Skeletal muscle tissue (tissue), 4 donors: ENCODE results near the gene GLI3. TPM values are rescaled to one million over a fixed set of nuclear protein-coding genes. Genes with fewer than 3 reads are reported as not detected.
A peak's percentile ranks its signal among the peaks of the same experiment; 100 is the strongest.

Experiments
- H3K27ac ChIP-seq: one replicate; pipeline ENCODE4 v1.7.0; 2013; ENCODE audit warnings: mild to moderate bottlenecking, low read depth, low read length, inconsistent platforms
- H3K27me3 ChIP-seq, 3 donors: one replicate each; pipeline ENCODE4 v1.7.0; 2013; ENCODE audit warnings: low read length in 3 of 3; ENCODE audit not compliant: control insufficient read depth in 3 of 3, insufficient read depth in 3 of 3
- H3K36me3 ChIP-seq, 3 donors: one replicate each; pipeline ENCODE4 v1.7.0; 2013; ENCODE audit warnings: low read length in 3 of 3; ENCODE audit not compliant: control insufficient read depth in 3 of 3, insufficient read depth in 3 of 3
- H3K4me1 ChIP-seq, 3 donors: one replicate each; pipeline ENCODE4 v1.7.0; 2013; ENCODE audit warnings: low read length in 3 of 3, mild to moderate bottlenecking in 3 of 3; ENCODE audit not compliant: control insufficient read depth in 3 of 3, insufficient read depth in 3 of 3
- H3K4me3 ChIP-seq, 3 donors: one replicate each; pipeline ENCODE4 v1.7.0; 2013; ENCODE audit warnings: low read length in 3 of 3
- H3K9ac ChIP-seq, 3 donors: one replicate each; pipeline ENCODE4 v1.7.0; 2013; ENCODE audit warnings: low read length in 3 of 3, mild to moderate bottlenecking in 3 of 3, moderate library complexity in 2 of 3, low read depth in 1 of 3
- H3K9me3 ChIP-seq, 3 donors: one replicate each; pipeline ENCODE4 v1.7.0; 2013; ENCODE audit warnings: low read length in 3 of 3; ENCODE audit not compliant: control insufficient read depth in 3 of 3
- total RNA-seq: library from RNA; depleted of rRNA; stranded (reverse); fragments of >200 nt; gene quantifications from one replicate; pipeline ENCODE4 v1.2.3, GENCODE V29; 2014
- donor health status: Osteomylitis.

The GLI3 gene
- total RNA-seq, 1 donor from 2014 or later, result 13.6 TPM

DNA sequence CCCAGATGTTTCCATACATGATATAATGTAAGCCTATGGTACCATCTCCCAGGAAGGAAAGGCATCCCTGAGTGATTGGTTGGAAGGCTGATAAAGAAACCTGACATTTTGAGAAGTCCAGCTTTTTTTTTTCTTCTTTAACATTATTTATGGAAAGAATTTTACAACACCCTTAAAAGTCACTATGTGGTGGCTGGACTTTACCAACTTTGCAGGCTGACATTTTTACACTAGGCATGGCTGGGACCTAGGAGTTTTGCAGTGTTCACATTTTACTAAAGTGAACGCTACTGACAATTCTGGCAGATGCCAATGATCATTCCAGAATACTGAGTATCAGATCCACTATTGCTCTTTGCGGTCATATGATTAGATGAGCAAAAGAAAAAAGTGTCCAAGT, 239.9 kb downstream of the GLI3 start:
- no peaks in the 10 kb centered on the region for H3K27me3 ChIP-seq
- peaks cover 0 to 4% (median 3%) of the 10 kb centered on the region in 3 donors for H3K4me1 ChIP-seq
- H3K36me3 ChIP-seq, result no peaks in the 10 kb centered on the region
- no peak overlapping the region for H3K27ac ChIP-seq
- H3K9ac ChIP-seq, result no peak overlapping the region
- no peaks in the 10 kb centered on the region for H3K9me3 ChIP-seq
- H3K4me3 ChIP-seq, result no peak overlapping the region

DNA sequence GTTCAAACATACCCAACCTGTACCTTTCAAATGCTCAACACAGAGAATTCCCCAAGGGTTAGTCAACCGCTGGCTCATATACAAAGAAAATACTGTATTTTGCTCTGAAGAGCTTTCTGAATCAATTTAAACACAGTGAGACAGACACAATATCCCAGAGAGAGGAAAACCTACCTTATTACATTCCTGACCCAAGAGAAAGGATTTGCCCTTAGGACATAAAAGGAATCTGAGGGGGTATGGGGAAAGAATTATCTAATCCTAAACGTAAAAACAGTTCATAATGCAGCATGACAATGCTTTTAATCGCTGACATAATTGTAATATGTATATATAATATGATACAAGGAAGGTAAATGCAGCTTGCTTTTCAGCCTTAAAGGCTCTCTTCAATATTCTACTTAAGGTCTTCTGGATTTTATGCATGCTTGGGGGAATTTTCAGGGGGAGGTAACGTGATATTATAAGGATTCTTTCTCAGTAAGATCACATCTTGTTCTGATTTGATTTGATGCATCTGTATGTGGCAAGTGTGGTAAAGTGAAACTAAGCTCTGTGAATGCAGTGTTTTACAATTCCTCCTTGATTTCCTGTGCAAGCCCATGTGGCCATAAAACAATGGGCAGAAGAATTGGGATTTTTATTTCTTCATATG, 240.5 kb downstream of the GLI3 start:
- Histone ChIP-seq H3K27ac (no peak overlapping the region), H3K9me3 (no peaks in the 10 kb centered on the region), H3K9ac (no peak overlapping the region), H3K27me3 (no peaks in the 10 kb centered on the region), H3K4me1 (peaks cover 0 to 4% (median 3%) of the 10 kb centered on the region in 3 donors), H3K4me3 (no peak overlapping the region), H3K36me3 (no peaks in the 10 kb centered on the region)

DNA sequence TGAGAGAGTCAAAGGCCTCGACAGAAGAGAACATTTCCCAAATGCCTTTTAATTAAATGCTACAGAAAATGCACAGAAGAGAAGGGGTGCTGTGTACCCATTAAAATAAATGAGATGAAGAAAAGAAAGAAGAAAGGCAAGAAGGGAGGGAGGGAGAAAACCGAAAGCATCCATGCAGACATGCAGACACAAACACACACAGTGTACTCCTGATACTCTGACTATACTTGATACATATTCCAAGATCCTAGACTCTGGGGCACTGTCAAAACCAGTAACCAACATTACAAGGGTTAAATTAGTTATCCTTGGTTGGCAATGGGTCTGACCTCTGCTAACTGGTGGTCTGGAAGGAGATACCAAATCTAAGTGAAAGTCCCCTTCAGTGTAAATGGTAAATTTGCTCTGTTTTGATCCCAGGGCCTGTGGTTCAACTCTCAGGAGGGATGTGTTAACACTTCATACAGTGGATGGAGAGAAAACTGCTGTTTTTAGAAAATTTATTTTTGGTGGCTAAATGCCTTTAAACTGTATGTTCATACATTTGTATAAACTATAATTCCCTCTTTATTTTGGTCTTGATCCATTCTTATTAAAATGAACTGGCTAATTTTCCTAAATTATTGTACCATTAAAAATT, 241.3 kb downstream of the GLI3 start:
- Histone ChIP-seq H3K27me3 (no peaks in the 10 kb centered on the region), H3K4me1 (peaks cover 4 to 5% (median 4%) of the 10 kb centered on the region in 3 donors), H3K9ac (no peak overlapping the region), H3K27ac (no peak overlapping the region), H3K9me3 (no peaks in the 10 kb centered on the region), H3K36me3 (no peaks in the 10 kb centered on the region), H3K4me3 (no peak overlapping the region)

DNA sequence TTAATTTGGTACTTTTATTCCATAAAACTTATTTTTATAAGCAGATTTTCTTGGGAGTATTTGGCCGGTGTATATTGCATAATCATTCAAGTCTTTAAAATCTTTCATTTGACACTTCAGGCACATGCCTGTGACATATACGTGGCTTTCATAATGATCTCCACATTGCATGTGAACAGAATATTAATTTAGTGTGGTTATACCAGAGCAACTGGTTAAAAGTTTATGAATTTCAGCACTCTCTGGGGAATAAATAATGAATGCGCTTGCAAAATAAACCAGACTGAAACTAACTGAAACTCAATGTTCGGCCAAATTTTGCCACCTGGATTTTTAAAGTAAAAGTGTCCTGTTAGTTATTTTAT, 242.3 kb downstream of the GLI3 start:
- no peaks in the 10 kb centered on the region for H3K36me3 ChIP-seq
- no peak overlapping the region for H3K27ac ChIP-seq

DNA sequence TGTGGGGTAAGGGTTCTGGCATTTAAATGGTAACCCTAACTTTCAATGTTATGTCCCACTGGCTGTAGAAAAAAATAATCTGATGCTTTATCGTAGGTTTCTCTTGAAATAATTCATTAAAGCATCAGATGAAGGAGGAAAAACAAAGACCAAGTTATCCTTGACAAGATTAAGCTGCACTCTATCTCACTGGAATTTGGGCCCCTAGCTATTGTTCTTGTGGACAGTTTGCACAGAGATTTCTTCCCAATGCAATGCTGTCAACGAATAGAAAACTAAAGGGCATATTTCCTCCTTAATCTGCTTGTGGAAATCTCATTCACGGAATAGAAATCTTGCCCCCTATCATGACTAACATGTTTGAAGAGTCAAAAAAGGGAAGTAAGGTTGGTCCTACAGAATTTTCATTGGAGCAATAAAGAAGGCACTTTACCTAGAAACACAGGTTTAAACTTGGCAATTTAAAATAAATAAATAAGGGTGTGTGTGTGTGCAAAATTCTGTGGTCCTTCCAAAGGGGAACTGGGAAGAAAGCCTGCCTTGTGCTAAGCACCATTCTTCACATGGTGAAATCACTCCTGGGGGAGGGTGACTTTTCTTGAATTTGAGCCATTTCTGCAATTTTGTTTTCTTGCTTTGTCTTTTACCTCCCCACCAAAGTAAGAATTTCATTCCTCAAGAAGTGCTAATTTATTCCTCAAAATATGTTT, 242.8 kb downstream of the GLI3 start:
- Histone ChIP-seq H3K27me3 (no peaks in the 10 kb centered on the region), H3K4me3 (no peak overlapping the region), H3K27ac (no peak overlapping the region), H3K4me1 (peaks cover 6% of the 10 kb centered on the region in 3 donors), H3K36me3 (no peaks in the 10 kb centered on the region), H3K9ac (no peak overlapping the region), H3K9me3 (no peaks in the 10 kb centered on the region)

More for the DNA sequence above, 242.3 kb downstream of the GLI3 start:
- no peaks in the 10 kb centered on the region for H3K27me3 ChIP-seq
- no peak overlapping the region for H3K9ac ChIP-seq
- peaks cover 6% of the 10 kb centered on the region in 3 donors for H3K4me1 ChIP-seq
- no peaks in the 10 kb centered on the region for H3K9me3 ChIP-seq
- H3K4me3 ChIP-seq, result no peak overlapping the region

DNA sequence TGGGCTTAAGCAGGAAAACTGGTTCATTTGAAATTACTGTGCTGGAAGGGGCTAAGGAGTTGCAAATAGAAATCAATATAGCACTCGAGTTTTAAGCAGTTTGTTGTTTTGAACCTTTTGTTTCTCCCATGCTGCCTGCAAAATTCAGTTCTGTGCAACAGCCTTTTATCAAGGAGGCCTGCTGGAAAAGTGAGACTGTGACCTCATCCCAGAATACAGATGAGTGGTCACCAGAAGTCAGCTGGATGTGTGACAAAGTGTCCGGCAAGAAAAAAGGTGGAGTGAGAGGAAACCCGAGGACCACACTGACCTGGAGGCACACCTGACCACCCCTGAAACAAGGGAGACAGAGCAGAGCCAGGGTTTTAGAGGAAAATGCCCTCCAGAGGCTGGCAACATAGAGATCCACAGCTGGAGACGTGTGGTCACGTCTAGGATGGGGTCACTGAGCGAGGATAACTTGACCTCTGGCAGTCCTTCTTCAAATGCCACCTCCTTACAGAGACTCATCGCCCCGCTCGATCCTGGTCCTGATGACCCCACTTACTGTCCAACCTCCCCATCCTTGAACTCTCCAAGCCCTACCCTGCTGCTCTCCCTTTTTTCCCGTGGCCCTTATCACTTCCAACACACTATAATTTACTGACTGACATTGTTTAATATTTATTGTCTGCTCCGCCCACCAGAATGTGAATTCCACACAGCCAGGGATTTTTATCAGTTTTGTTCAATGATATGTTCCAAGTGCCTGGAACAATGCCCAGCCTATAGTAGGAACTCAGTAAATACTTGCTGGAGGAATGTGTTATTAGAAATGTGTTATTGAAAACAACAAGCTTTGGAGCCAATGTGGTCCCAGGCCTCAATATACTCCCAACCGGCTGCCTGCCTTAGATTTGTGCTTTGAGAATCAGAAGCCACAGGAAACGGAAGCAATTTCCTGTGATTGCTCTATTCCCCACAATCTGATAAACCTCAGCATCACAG, 243.8 kb downstream of the GLI3 start:
- Histone ChIP-seq H3K9ac (no peak overlapping the region), H3K27me3 (no peaks in the 10 kb centered on the region), H3K27ac (no peak overlapping the region), H3K9me3 (no peaks in the 10 kb centered on the region), H3K4me3 (no peak overlapping the region), H3K36me3 (no peaks in the 10 kb centered on the region), H3K4me1 (peaks cover 6% of the 10 kb centered on the region in 3 donors)

DNA sequence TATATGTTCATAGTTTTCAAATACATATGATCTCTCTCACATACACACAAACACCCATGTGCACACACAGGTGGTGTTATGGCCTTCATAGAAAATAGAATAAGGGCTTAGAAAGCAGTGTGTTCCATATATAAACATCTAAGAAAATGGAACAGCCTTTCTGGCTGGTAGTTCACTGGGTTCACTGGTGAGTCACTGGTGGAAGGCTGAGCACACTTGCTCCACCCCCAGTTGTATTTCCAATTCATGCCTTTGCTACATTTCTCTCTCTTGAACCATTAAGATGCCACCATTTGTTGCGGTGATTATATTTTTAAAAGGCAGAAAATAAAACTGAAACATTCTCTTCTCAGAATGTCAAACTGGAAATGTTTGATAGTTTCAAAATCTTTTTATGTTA, 252.1 kb downstream of the GLI3 start:
- no peak overlapping the region for H3K9ac ChIP-seq
- peaks cover 12 to 22% (median 22%) of the 10 kb centered on the region in 3 donors for H3K4me1 ChIP-seq
- no peaks in the 10 kb centered on the region for H3K9me3 ChIP-seq
- no peak overlapping the region for H3K4me3 ChIP-seq
- no peaks in the 10 kb centered on the region for H3K27me3 ChIP-seq
- H3K36me3 ChIP-seq, result no peaks in the 10 kb centered on the region
- no peak overlapping the region for H3K27ac ChIP-seq

DNA sequence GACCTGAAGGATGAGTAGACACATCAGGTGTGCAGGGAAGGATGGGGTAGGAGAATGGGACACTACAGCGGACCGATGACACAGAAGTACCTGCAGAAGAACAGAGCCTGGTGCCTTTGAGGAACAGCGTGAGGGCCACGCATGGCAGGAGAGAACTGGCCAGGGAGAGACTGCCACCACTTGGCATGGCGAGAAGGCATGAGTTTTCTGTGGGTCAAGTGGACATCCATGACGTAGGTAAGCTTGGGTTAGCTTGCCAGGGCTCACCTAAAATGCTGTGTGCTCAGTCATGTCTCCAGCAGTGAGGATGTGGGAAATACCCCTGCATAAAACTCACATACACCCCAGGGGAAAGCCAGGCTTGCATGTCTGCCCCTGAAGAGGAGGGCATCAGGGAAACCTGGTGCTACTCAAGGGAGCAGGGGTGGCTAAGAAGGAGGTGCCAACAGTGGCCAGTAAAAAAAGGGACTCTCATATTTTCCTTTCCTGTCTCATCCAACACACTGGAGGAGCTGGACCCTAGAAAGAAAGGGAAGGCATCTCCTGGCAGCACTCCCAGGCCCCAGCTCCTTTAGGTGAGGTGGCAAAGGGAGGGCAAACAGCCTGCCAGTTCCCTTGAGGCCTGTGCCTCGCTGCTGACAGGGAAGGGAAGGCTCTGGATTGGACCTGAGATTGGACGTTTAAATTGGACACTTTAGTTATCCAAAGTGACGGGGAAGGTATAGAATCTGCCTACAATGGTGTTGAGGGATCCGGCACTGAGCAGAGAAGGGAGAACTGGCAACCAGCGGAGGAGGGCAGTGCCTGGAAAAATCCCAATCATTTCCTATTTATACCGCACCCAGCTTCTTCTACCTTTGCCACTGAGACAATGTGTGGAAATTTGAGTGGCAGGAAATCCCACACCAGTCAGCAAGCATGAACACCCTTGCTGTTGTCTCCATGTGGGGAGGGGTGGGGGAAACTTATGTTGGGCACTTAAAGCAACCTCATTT, 255.7 kb downstream of the GLI3 start:
- peak overlapping the region in 1 of 3 donors; percentile 40 for H3K9ac ChIP-seq
- H3K9me3 ChIP-seq, result no peaks in the 10 kb centered on the region
- H3K27ac ChIP-seq, result peak overlapping the region; percentile 16
- H3K27me3 ChIP-seq, result no peaks in the 10 kb centered on the region
- no peak overlapping the region for H3K4me3 ChIP-seq
- H3K36me3 ChIP-seq, result peaks cover 0 to 3% (median 0%) of the 10 kb centered on the region in 3 donors
- H3K4me1 ChIP-seq, result peaks cover 30 to 43% (median 36%) of the 10 kb centered on the region in 3 donors
